ENCODE results near the gene WDFY1. TPM values are rescaled to one million over a fixed set of nuclear protein-coding genes. Genes with fewer than 3 reads are reported as not detected.

WDFY1 gene
- total and polyA plus RNA-seq, 9 of the 15 experiments (the other 6 are each of a cell fraction or from before 2014, with no cell fraction given): 5.4 to 27.6 (median 17.5) TPM

DNA sequence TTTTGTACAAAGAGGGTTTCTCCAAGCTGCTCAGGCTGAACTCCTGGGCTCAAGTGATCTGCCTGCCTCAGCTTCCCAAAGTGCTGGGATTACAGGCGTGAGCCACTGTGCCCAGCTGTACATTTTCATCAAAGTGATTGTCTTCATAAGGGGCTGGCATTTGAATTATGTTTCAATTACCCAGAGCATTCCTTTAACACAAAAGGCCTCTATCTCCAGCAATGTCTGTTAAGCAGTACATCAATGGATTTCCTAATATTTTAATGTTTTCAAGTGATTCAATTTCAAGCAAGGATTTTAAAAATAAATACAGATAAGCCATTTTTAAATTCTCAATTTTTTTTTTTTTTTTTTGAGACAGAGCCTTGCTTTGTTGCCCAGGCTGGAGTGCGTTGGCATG, 56.9 kb downstream of the WDFY1 start (continued):
- TF ChIP-seq PURB (CRISPR knock-in tag; IDR thresholded peaks at IDR 0.05; ENCODE audit: low read depth) (no peak), ZNF354B (CRISPR knock-in tag; IDR thresholded peaks at IDR 0.05) (no peak), ZNF41 (CRISPR knock-in tag; conservative IDR thresholded peaks at IDR 0.05) (no peak)
- TF ChIP-seq, protein P1, sequence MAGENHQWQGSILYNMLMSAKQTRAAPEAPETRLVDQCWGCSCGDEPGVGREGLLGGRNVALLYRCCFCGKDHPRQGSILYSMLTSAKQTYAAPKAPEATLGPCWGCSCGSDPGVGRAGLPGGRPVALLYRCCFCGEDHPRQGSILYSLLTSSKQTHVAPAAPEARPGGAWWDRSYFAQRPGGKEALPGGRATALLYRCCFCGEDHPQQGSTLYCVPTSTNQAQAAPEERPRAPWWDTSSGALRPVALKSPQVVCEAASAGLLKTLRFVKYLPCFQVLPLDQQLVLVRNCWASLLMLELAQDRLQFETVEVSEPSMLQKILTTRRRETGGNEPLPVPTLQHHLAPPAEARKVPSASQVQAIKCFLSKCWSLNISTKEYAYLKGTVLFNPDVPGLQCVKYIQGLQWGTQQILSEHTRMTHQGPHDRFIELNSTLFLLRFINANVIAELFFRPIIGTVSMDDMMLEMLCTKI (IDR thresholded peaks at IDR 0.05; ENCODE audit: partially characterized antibody): no peak

DNA sequence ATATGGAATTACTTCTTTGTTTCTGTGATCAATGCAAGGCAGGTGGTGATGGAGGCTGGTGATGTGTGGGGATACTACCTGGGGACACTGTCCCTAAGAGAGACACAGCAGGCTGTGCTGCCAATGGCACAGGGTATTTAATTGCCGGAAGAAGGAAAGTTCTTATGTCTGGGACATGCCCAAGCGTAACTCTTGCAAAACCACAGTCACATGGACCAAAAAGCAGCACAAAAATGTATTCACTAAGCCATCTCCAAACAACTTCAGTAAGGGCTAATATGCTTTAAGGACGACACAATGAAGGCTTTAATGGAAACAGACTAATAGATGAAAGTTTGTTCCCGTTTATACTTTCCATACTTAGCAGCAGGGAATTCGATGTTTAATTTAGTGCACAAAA, 58.0 kb downstream of the WDFY1 start:
- no peak for ATAC-seq
- TF ChIP-seq KHSRP (IDR thresholded peaks at IDR 0.05) (no peak), KDM4B (IDR thresholded peaks at IDR 0.05; ENCODE audit: borderline replicate concordance in 2 of 2, low read depth in 1 of 2) (no peak), YY1 (IDR thresholded peaks at IDR 0.05; ENCODE audit: borderline replicate concordance in 1 of 3, control insufficient read depth in 1 of 3, extremely low read depth in 1 of 3, insufficient read depth in 3 of 3, insufficient read length in 1 of 3, insufficient replicate concordance in 2 of 3, low read depth in 1 of 3, low read length in 2 of 3) (no peak), POLR2G (IDR thresholded peaks at IDR 0.05; ENCODE audit: low read depth, low read length) (no peak), CBX1 (IDR thresholded peaks at IDR 0.05; ENCODE audit: low read depth) (no peak)
- TF ChIP-seq, protein P2, sequence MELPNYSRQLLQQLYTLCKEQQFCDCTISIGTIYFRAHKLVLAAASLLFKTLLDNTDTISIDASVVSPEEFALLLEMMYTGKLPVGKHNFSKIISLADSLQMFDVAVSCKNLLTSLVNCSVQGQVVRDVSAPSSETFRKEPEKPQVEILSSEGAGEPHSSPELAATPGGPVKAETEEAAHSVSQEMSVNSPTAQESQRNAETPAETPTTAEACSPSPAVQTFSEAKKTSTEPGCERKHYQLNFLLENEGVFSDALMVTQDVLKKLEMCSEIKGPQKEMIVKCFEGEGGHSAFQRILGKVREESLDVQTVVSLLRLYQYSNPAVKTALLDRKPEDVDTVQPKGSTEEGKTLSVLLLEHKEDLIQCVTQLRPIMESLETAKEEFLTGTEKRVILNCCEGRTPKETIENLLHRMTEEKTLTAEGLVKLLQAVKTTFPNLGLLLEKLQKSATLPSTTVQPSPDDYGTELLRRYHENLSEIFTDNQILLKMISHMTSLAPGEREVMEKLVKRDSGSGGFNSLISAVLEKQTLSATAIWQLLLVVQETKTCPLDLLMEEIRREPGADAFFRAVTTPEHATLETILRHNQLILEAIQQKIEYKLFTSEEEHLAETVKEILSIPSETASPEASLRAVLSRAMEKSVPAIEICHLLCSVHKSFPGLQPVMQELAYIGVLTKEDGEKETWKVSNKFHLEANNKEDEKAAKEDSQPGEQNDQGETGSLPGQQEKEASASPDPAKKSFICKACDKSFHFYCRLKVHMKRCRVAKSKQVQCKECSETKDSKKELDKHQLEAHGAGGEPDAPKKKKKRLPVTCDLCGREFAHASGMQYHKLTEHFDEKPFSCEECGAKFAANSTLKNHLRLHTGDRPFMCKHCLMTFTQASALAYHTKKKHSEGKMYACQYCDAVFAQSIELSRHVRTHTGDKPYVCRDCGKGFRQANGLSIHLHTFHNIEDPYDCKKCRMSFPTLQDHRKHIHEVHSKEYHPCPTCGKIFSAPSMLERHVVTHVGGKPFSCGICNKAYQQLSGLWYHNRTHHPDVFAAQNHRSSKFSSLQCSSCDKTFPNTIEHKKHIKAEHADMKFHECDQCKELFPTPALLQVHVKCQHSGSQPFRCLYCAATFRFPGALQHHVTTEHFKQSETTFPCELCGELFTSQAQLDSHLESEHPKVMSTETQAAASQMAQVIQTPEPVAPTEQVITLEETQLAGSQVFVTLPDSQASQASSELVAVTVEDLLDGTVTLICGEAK (IDR thresholded peaks at IDR 0.05): no peak
- TF ChIP-seq, protein P2 (CRISPR knock-in tag; IDR thresholded peaks at IDR 0.05): no peak

More for the DNA sequence above, 58.0 kb downstream of the WDFY1 start:
- intact Hi-C loops (cut with micrococcal nuclease) (no loop called here), in situ Hi-C loops (cut with MboI) (no loop called here)
- no TSS peak for BruUV-seq (replicated peaks)
- Histone ChIP-seq H4K20me1 (replicated peaks; ENCODE audit: control insufficient read depth, insufficient read depth, low read length) (no peaks in the 10 kb centered on the region), H2AFZ (ENCODE audit: low read depth, low read length) (no peak overlapping the region), H3K27me3 (ENCODE audit: control insufficient read depth in 2 of 2, insufficient read depth in 2 of 2, low read length in 2 of 2) (no peaks in the 10 kb centered on the region), H3K4me1 (replicated peaks in 1 of 2; ENCODE audit: control insufficient read depth in 2 of 2, insufficient read depth in 2 of 2, low read length in 2 of 2) (no peaks in the 10 kb centered on the region), H3K9me1 (ENCODE audit: control insufficient read depth, insufficient read depth, low read length) (no peaks in the 10 kb centered on the region), H3K4me3 (no peak overlapping the region), H3K9me3 (replicated peaks; ENCODE audit: control insufficient read depth, insufficient read depth, low read depth, low read length) (no peaks in the 10 kb centered on the region), H3K36me3 (ENCODE audit: control insufficient read depth, insufficient read depth, low read length) (peaks cover 3% of the 10 kb centered on the region; the same call in 1 of the 3 replicates), H3K9ac (ENCODE audit: insufficient read depth in 1 of 2, low read depth in 2 of 2, low read length in 2 of 2) (no peak overlapping the region), H3K27ac (ENCODE audit: extremely low read depth, low read depth, low read length) (no peak overlapping the region), H3K4me2 (ENCODE audit: insufficient read depth, low read length) (no peak overlapping the region), H3K79me2 (ENCODE audit: control insufficient read depth, insufficient read depth, low read length) (no peaks in the 10 kb centered on the region)
- FAIRE-seq: no peak
- ChIA-PET CTCF (ENCODE audit: low intra/inter-chr PET ratio) (no interaction called here), POLR2A (no interaction called here)
- 73% methylated on average over 5 of the region's 5 CpGs for WGBS (ENCODE audit: insufficient coverage, low coverage, missing lambda C conversion rate)
- DNase-seq (ENCODE audit: extremely low read depth in 1 of 4, low spot score in 3 of 4): no peak

Data from K562 (cell line).